AG04450 (cell line): ENCODE measurements around the gene GPR21. TPM values are rescaled to one million over a fixed set of nuclear protein-coding genes. Genes with fewer than 3 reads are reported as not detected.

Source experiments
- CTCF ChIA-PET: fragments of 300-600, 350-600 bp; formaldehyde crosslinking; extraction: SDS; loops from one replicate; lab custom pipeline; 2022; ENCODE audit warnings: antibody characterized with exemption, inconsistent platforms; lab: Charles Lee
- POLR2A ChIA-PET: fragments of 350-600 bp; formaldehyde crosslinking; extraction: SDS; loops from one replicate; lab custom pipeline; 2021; ENCODE audit warnings: antibody characterized with exemption, inconsistent platforms; lab: Yijun Ruan, JAX
- DNase-seq: peaks from one replicate; pipeline ENCODE4 v3.0.0-alpha.2; 2011; ENCODE audit warnings: low read depth, low spot score
- H3K27ac ChIP-seq: one replicate; pipeline ENCODE4 v1.5.1; 2012; ENCODE audit warnings: low read depth, low read length, control low read depth
- H3K27me3 ChIP-seq: one replicate; pipeline ENCODE4 v1.6.0; 2012; ENCODE audit warnings: low read length; ENCODE audit not compliant: control insufficient read depth, insufficient read depth
- H3K4me3 ChIP-seq: 2 replicates; pipeline ENCODE4 v1.5.1; 2011; ENCODE audit warnings: mild to moderate bottlenecking, low read depth, low read length, control low read depth
- H3K9me3 ChIP-seq: 2 replicates; pipeline ENCODE4 v1.5.1; 2012; ENCODE audit warnings: low read length; ENCODE audit not compliant: control insufficient read depth, insufficient read depth
- CTCF ChIP-seq: IDR thresholded peaks from 2 replicates; pipeline ENCODE4 v1.5.1; 2011; ENCODE audit warnings: low read depth, low read length, control low read depth, inconsistent platforms
- polyA plus RNA-seq: library from polyadenylated mRNA; depleted of rRNA; stranded (reverse); fragments of >200 nt; gene quantifications from 2 replicates; pipeline ENCODE4 v1.2.3, GENCODE V29; 2011

Gene GPR21
- polyA plus RNA-seq, 1 experiment, result 0.35 TPM

DNA sequence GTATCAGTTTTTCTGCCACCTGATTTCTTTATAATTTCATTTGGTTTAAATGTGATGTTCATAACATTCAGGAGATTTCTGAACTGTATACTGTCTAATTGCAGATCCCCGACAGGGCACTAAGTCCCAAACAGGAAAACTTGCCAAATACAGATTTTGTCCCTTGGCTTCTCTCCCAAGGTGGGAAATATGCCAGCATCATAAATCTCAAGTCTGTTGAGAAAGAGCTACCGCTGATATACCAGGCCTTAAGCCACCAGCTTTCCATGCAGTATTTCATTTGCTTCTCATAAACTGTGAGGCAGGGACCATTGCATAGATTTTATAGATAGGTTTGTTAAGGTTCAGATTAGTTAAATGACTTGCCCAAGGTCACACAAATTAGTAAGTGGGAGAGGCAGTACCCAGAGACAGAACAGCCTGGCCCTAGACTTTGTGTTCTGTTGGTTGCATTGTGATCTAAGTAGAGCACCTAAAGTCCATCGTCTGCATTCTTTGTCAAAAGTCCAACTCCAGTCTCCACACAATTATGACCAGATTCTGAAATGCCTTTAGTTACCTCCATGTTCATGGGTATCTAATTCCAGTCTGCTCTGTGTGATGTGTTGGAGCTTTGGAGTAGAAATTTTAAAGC is 16.2 kb downstream of the GPR21 start:
- POLR2A ChIA-PET, result interaction anchor here (1.3 kb wide), 1 partner anchor 13 kb away, joined by 6 read pairs; no protein-coding TSS in a partner anchor
- CTCF ChIA-PET, result interaction anchor here (1.4 to 1.6 kb wide), 2 partner anchors 176 to 300 kb away, joined by 3 read pairs; no protein-coding TSS in a partner anchor
- no peak overlapping the region for H3K4me3 ChIP-seq
- DNase-seq, result no peak
- H3K9me3 ChIP-seq, result no peaks in the 10 kb centered on the region
- no peak for TF ChIP-seq CTCF
- no peak overlapping the region for H3K27ac ChIP-seq
- no peaks in the 10 kb centered on the region for H3K27me3 ChIP-seq

- no peak for TF ChIP-seq CTCF
- ChIA-PET POLR2A (no interaction called here), CTCF (interaction anchor here (1.2 to 1.7 kb wide), 2 partner anchors 28 to 297 kb away, joined by 3 to 4 read pairs; no protein-coding TSS in a partner anchor)
- no peak for DNase-seq
- Histone ChIP-seq H3K27me3 (no peaks in the 10 kb centered on the region), H3K27ac (no peak overlapping the region), H3K9me3 (no peaks in the 10 kb centered on the region), H3K4me3 (no peak overlapping the region)
These were observed 19.6 kb downstream of the GPR21 start for GRCh38 chr9:123053046-123053445.

DNA sequence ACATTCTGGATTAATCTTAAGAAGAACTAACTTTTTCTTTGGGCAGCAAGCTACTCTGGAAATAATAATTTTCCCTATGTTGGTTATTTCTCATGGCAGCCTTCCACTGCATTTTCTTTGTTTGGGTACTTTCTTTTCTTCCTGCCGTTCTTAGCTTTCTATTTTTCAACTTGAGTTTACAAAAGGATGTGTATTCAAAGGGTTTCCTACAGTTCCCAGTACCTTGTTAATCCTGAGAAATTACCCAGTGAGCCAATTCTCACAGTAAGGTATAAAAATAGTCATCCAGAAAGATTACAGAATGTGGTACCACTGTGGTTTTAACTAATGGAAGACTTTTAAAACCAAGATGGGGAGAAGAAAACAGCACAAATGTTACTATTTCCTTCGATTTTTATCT is 20.2 kb downstream of the GPR21 start:
- Histone ChIP-seq H3K27ac (no peak overlapping the region), H3K4me3 (no peak overlapping the region), H3K9me3 (no peaks in the 10 kb centered on the region), H3K27me3 (no peaks in the 10 kb centered on the region)
- no peak for TF ChIP-seq CTCF
- no peak for DNase-seq
- CTCF ChIA-PET, result interaction anchor here (1.2 kb wide), 1 partner anchor 296 kb away, joined by 3 read pairs; no protein-coding TSS in a partner anchor
- POLR2A ChIA-PET, result no interaction called here

- Histone ChIP-seq H3K27me3 (no peaks in the 10 kb centered on the region), H3K4me3 (no peak overlapping the region), H3K27ac (no peak overlapping the region), H3K9me3 (no peaks in the 10 kb centered on the region)
- POLR2A ChIA-PET, result no interaction called here
- CTCF ChIA-PET, result no interaction called here
- DNase-seq, result no peak
- no peak for TF ChIP-seq CTCF
These were observed 25.4 kb downstream of the GPR21 start for GRCh38 chr9:123058834-123059233.

DNA sequence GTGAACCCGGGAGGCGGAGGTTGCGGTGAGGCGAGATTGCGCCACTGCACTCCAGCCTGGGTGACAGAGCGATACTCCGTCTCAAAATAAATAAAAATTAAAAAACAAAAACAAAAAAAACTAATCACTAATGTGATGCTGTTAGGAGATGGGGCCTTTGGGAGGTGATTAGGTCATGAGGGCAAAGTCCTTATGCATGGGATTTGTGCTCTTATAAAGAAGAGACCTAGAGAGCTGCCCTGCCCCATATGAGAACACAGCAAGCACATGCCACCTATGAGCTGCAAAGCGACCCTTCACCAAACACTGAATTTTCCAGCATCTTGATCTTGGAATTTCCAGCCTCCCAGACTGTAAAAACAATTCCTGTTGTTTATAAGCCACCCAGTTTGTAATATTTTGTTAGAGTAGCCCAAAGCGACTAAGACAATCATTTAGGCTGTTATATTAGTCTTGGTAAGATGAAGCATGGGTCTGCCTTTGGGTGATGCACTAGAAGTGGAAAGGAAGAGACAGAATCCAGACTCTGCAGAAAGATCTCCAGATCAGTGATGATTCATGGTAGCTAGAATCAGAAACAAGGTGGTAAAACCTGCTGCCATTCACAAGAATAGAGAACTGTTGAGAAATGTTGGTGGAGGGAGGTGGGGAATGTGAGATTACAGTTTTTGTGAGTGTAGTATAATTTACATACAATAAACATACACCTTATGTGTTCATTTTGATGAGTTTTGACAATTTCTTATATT is 26.2 kb downstream of the GPR21 start:
- no peak overlapping the region for H3K27ac ChIP-seq
- no peak for TF ChIP-seq CTCF
- no peaks in the 10 kb centered on the region for H3K9me3 ChIP-seq
- H3K4me3 ChIP-seq, result no peak overlapping the region
- CTCF ChIA-PET, result no interaction called here
- POLR2A ChIA-PET, result no interaction called here
- H3K27me3 ChIP-seq, result no peaks in the 10 kb centered on the region
- no peak for DNase-seq
